Measurements from ENCODE around the gene CXCL12.

GRCh38 chr10:44366941-44367630 lies 17.8 kb downstream of the CXCL12 start:
- TF ChIP-seq POLR2A (IDR thresholded peaks at IDR 0.05; ENCODE audit: low read length) (no peak), GATA1 (IDR thresholded peaks at IDR 0.05; ENCODE audit: low read depth, low read length) (no peak)
